HEK293 (cell line): ENCODE results near the gene KIRREL3.

Experiments used
- ZNF10 ChIP-seq: fragments of 450-650 bp; formaldehyde crosslinking; IDR thresholded peaks from 2 replicates; pipeline ENCODE4 v1.5.1; 2017; ENCODE audit warnings: missing biosample characterization, missing genetic modification characterization
- ZSCAN30 ChIP-seq: fragments of 450-650 bp; IDR thresholded peaks from 2 replicates; pipeline ENCODE4 v1.5.1; 2018; ENCODE audit warnings: missing biosample characterization, mild to moderate bottlenecking, missing genetic modification characterization, moderate library complexity
- TF ChIP-seq, protein P1 (sequence below): fragments of 450-650 bp; formaldehyde crosslinking; IDR thresholded peaks from 2 replicates; pipeline ENCODE4 v1.5.1; 2016; ENCODE audit warnings: missing biosample characterization, missing genetic modification characterization
- TF ChIP-seq, protein P2 (sequence below): fragments of 450-650 bp; formaldehyde crosslinking; IDR thresholded peaks from 2 replicates; pipeline ENCODE4 v1.5.1; 2016; ENCODE audit warnings: missing biosample characterization, missing genetic modification characterization
- TF ChIP-seq, protein P3 (sequence below): fragments of 450-650 bp; formaldehyde crosslinking; IDR thresholded peaks from 2 replicates; pipeline ENCODE4 v1.5.1; 2016; ENCODE audit warnings: missing biosample characterization, missing genetic modification characterization

DNA sequence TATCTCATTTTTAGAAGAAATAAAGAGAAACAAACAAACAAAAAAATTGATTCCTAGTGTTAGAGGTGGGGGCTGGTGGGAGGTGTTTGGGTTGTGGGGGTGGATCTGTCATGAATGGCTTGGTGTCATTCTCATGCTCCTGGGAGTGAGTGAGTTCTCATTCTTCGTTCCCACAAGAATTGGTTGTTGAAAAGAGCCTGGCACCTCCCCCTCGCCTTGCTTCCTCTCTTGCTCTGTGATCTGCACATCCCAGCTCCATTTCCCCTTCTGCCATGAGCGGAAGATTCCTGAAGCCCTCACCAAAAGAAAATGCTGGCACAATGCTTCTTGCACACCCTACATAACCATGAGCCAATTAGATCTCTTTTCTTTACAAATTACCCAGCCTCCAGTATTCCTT is 367.2 kb downstream of the KIRREL3 start:
- TF ChIP-seq, protein P1, sequence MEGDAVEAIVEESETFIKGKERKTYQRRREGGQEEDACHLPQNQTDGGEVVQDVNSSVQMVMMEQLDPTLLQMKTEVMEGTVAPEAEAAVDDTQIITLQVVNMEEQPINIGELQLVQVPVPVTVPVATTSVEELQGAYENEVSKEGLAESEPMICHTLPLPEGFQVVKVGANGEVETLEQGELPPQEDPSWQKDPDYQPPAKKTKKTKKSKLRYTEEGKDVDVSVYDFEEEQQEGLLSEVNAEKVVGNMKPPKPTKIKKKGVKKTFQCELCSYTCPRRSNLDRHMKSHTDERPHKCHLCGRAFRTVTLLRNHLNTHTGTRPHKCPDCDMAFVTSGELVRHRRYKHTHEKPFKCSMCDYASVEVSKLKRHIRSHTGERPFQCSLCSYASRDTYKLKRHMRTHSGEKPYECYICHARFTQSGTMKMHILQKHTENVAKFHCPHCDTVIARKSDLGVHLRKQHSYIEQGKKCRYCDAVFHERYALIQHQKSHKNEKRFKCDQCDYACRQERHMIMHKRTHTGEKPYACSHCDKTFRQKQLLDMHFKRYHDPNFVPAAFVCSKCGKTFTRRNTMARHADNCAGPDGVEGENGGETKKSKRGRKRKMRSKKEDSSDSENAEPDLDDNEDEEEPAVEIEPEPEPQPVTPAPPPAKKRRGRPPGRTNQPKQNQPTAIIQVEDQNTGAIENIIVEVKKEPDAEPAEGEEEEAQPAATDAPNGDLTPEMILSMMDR (tag by site-specific recombination): no peak
- TF ChIP-seq ZSCAN30 (tag by site-specific recombination) (no peak), ZNF10 (tag by site-specific recombination) (no peak)
- TF ChIP-seq, protein P2, sequence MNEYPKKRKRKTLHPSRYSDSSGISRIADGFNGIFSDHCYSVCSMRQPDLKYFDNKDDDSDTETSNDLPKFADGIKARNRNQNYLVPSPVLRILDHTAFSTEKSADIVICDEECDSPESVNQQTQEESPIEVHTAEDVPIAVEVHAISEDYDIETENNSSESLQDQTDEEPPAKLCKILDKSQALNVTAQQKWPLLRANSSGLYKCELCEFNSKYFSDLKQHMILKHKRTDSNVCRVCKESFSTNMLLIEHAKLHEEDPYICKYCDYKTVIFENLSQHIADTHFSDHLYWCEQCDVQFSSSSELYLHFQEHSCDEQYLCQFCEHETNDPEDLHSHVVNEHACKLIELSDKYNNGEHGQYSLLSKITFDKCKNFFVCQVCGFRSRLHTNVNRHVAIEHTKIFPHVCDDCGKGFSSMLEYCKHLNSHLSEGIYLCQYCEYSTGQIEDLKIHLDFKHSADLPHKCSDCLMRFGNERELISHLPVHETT (tag by site-specific recombination): no peak
- TF ChIP-seq, protein P3, sequence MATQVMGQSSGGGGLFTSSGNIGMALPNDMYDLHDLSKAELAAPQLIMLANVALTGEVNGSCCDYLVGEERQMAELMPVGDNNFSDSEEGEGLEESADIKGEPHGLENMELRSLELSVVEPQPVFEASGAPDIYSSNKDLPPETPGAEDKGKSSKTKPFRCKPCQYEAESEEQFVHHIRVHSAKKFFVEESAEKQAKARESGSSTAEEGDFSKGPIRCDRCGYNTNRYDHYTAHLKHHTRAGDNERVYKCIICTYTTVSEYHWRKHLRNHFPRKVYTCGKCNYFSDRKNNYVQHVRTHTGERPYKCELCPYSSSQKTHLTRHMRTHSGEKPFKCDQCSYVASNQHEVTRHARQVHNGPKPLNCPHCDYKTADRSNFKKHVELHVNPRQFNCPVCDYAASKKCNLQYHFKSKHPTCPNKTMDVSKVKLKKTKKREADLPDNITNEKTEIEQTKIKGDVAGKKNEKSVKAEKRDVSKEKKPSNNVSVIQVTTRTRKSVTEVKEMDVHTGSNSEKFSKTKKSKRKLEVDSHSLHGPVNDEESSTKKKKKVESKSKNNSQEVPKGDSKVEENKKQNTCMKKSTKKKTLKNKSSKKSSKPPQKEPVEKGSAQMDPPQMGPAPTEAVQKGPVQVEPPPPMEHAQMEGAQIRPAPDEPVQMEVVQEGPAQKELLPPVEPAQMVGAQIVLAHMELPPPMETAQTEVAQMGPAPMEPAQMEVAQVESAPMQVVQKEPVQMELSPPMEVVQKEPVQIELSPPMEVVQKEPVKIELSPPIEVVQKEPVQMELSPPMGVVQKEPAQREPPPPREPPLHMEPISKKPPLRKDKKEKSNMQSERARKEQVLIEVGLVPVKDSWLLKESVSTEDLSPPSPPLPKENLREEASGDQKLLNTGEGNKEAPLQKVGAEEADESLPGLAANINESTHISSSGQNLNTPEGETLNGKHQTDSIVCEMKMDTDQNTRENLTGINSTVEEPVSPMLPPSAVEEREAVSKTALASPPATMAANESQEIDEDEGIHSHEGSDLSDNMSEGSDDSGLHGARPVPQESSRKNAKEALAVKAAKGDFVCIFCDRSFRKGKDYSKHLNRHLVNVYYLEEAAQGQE: no peak
